Nucleus accumbens (tissue), 56 donors: ENCODE measurements around the gene ZNF454.

Experiments
- DNase-seq, 56 donors: peaks; one replicate each; lab custom pipeline; 2025; lab: John Stamatoyannopoulos, UW

The ZNF454 gene

DNA sequence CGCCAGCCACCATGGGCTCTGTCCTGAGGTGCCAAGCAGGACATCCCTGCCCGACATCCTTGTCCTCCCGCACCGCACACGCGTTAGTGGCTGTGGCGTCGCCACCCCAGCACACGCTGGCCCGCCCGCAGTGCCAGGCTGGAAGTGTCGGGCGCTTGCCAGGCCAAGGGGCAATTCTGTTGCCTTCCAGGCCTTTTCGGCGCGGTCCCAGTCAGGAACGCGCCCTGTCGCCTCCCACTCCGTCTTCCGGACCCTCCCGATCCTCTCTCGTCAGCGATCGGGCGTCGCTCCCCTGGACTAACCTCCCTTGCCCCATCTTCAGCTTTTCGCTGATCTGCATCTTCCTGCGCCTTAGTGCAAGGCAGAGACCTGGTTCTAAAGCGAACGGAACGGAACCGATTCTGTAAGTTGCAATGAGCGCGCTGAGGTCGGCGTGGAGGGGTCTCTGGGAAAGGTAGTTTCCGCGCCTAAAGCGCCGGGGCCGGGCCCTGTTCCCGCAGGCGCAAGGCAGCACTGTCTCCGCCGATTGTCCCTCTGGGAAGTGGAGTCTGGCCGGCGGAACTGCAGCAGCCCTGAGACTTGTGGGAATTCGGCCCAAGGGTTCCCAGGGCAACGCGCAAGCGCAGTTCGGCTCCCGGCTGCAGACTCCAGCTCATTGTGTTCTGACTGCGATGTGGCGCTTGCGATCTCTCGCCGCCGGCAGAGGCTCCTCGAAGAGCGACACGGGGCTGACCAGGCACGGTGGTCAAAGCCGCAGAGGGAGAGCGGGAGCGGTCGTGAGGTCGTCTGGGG lies at the start of gene ZNF454:
Gene ZNF454 (plus strand): TSS at position 630 of the 792 bp plus-strand sequence. CDS start 1,594 bp downstream, outside the sequence.
- DNase-seq = peak; percentile 58 to 98 (median 94)

DNA sequence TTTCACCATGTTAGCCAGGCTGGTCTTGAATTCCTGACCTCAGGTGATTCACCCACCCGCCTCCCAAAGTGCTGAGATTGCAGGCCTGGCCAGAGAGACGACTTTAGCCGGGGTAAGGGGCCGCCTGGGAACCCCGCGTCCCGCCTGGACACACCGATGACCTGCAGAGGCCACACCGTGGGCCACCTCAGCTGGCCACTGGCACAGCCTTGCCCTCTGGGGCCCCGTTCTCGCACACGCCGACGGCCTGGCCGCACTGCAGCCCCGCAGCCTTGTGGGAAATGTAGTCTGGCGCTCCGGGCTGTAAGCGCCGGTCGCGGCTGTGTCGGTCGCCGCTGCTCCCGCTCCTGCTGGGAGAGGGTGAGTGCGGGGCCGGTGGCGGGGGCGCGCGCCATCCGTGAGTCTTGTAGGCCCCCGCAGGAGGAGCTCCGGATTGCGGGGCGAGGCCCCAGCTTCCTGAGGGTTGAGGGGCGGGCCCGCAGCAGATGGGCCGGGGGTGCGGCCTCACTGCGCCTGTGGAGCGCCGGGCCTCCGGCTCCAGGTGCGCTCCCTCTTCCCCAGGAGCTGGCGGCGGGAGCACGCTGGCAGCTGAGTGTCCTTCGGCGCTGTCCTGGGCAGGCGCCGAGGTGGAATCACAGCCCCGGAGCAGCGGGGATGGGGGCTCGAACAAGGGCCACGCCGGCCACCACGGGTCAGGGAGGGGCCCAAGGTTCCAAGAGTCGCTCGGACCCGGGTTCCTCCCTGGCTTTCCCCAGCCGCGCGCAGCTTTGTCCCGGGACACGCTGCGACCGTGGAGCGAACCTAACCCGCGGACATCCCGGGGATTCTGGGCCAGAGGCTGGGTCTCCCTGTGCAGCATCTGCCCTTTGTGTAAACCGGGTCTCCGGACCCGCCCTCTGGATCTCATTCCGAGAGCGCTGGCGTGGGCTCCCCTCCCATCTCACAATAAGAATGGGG lies 45.1 kb upstream of the ZNF454 start, which contains the start of gene ZFP2:
Gene ZFP2 (plus strand): TSS at position 299 of the 957 bp plus-strand sequence. CDS start 35,401 bp downstream, outside the sequence.
- peak in 52 of 56 donors; percentile 5 to 80 (median 53) for DNase-seq

DNA sequence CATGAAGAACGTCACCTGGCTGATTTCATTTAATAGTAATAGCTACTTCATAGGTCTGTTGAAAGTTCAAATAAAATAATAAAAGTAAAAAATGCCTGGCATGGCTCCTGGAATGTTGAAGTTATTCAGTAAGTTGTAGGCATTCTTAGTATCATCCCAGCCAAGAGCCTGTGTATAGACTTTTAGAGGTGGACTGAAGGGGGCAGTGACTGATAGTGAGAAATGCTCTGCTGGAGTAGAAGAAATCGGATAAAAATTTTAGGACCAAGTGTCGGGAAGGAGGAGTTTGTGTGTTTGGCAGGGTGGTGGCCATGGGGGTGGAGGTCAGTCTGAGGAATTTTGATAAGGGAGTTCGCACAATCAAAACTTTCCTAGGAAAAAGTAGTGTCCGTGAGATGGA lies 41.7 kb upstream of the ZNF454 start:
- no peak for DNase-seq

DNA sequence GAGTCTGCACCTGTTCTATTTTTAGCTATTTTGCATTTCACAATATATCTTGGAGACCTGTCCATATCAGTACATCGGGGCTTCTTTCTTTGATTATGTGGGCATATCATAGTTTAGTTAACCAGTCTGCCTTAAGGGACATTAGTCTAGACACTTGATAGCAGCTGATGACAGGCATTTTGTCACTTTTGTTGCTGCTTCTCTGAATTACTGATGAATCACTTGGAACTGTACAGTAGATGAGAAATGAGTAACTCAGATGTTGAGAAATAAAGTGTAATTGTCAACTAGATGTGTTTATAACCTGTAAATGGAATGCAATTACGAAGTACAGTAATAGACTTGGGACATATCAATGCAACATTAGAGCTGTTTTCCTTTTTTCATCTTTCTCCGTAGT lies 38.1 kb upstream of the ZNF454 start:
- DNase-seq = no peak

DNA sequence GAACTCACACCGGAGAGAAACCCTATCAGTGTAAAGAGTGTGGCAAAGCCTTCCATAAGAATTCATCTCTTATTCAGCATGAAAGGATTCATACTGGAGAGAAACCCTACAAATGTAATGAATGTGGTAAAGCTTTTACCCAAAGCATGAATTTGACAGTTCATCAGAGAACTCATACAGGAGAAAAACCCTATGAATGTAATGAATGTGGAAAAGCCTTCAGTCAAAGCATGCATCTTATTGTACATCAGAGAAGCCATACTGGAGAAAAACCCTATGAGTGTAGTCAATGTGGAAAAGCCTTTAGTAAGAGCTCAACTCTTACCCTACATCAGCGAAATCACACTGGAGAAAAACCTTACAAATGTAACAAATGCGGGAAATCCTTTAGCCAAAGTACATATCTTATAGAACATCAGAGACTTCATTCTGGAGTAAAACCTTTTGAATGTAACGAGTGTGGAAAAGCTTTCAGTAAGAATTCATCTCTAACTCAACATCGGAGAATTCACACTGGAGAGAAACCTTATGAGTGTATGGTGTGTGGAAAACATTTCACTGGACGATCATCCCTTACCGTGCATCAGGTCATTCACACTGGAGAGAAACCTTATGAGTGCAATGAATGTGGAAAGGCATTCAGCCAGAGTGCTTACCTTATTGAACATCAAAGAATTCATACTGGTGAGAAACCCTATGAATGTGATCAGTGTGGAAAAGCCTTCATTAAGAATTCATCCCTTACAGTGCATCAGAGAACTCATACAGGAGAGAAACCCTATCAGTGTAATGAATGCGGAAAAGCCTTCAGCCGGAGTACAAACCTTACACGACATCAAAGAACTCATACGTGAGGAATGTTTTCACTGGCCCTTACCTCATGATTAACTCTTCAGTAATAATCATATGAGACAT lies 8.9 kb upstream of the ZNF454 start:
- DNase-seq = no peak

DNA sequence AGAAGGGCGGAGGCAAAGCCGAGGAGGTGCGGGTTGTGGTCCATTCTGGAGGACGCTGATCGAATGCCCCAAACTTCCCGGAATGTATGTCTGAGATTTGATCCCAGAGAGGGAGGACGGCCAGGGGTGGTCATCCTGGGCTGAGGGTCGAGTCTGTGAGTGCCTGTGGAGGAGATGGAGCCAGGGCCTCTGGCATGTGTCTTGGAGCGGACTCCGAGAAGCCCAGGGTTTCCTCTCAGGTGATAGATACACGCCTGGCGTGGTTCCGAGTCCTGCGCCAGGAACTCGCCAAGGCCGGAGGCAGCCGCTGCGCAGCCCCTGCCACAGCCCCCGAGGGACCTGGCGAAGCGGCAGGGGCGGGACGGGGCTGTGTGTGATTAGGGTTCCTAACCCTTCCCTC lies 363 bp downstream of the ZNF454 start:
- peak in 10 of 56 donors; percentile 2 to 43 (median 28) for DNase-seq

DNA sequence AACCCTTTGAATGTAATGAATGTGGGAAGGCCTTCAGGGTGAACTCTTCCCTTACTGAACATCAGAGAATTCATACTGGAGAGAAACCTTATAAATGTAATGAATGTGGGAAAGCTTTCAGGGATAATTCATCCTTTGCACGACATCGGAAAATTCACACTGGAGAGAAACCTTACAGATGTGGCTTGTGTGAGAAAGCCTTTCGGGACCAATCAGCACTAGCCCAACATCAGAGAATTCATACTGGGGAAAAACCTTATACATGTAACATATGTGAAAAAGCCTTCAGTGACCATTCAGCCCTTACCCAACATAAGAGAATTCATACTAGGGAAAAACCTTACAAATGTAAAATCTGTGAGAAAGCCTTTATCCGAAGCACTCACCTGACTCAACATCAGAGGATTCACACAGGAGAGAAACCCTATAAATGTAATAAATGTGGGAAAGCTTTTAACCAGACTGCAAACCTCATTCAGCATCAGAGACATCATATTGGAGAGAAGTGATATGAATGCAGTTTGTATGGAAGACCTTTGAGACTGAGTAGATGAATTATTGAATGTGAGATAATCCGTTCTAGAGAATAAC lies 24.6 kb downstream of the ZNF454 start:
- DNase-seq = no peak

DNA sequence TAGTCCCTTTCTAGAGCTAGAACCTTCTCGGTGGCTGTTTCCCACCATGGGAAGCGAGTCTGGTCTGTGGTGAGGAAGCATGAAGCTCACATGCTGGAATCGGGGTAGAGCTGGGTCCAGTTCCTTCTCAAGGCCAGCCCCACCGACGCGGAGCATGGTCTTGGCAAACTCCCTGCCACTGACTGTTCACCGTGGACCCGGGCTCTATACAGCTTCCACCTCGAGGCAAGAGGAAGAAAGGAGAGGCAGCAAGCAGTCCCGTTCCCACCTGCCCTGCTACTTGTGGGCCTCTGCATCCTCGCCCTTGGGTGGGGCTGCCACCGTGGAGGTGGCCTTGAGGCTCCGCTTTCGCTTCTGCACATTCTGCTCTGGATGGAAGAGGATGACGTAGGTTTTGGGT lies 40.4 kb downstream of the ZNF454 start:
- DNase-seq = no peak

DNA sequence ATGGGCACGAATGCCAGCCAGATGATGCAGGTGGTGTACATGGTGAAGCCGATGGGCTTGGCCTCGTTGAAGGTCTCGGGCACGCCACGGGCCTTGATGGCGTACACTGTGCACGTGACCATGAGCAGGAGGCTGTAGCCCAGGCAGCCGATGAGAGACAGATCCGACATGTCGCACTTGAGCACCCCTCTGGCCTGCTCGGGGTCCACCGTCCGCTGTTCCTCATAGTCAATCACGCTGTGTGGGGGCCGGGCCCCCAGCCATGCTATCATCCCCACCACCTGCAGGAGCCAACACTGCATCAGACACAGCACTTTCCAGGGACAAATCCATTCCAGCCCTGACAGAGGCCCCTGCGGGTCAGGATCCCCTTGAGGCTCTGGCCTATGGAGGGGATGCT lies 41.9 kb downstream of the ZNF454 start:
- DNase-seq = no peak

DNA sequence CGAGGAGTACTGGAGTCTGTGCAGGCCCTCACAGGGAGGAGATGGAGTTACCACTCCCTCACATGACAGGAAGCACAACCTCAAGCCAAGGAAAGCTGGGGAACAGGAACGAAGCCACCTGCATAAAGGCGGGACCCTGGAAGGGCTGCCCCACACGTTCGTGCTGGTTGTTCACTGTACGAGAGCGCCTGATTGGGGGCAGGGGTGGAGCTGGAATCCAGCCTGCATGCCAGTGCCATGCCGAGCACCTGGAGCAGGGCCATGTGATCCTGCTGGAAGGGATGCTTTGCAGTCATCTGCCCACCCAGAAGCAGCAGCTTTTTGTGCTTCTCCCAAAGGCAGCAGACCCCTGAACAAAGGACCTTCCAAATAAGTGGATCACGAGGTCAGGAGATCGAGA lies 42.7 kb downstream of the ZNF454 start:
- no peak for DNase-seq

DNA sequence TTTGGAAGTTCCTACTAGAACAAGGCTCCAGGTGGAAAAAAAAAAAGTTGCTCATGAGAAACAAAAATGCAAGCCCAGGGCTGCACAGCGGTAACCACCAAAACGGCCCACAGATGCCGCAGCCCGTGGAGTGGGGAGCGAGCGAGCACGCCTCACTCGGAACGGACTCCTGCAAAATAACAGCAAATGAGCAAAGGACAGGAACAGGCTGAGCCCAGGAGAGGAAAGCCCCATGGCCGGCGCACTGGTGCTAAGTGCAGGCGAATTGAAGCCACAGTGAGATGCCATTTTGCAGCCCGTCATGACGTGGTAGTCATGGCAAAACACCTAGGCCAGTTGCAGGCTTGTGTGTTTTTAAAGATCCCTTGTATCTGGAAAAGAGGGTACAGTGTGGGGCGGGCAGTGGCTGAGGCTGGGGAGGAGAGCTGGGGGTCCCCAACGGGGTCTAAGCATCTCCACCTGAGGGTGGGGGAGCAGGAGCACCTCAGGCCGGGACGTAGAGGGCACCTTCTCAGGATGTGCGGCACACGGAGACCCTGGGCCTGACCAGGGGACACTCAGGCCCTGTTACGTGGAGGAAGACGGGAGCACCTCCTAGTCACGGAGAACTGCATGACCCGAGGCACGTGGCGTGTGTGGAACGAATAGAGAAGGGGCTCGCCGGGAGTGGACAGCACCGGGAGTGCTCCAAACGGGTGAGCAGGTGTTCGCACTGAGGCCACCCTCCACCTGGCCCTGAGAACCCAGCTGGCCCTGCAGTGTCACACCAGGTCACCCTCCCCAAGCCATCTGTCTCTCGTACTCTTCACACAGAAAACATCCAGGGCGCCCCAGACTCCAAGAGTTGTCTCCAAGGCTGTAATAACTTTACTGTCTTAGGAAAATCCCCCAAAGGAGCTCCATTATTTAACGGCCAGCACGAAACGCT lies 43.4 kb downstream of the ZNF454 start:
- no peak for DNase-seq

DNA sequence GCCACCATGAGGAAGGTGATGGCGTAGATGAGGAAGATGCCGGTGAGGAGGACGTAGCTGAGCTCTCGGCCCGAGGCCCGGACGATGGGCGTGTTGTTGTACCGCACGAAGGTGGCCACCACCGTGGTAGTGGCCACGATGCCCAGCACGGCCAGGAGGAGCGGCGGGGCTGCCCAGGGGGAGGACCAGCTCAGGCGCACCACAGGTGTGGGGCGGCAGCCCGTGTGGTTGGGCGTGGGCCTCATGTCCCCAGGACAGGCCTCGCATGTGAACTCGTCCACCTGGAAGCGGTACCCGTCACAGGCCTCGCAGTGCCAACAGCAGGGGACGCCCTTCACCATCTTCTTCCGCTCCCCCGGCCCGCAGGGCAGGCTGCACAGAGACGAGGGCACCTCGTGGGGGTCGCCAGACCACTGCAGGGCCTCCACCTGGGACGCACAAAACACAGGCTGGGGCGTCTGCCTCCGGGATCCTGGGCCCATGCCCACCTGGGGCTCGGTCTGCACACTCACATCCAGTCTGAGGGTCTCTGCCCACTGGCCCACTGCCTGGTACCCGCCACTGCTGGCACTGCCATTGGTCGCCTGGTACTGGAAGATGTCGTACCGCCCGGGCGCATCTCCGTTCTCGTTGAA lies 45.4 kb downstream of the ZNF454 start:
- no peak for DNase-seq

DNA sequence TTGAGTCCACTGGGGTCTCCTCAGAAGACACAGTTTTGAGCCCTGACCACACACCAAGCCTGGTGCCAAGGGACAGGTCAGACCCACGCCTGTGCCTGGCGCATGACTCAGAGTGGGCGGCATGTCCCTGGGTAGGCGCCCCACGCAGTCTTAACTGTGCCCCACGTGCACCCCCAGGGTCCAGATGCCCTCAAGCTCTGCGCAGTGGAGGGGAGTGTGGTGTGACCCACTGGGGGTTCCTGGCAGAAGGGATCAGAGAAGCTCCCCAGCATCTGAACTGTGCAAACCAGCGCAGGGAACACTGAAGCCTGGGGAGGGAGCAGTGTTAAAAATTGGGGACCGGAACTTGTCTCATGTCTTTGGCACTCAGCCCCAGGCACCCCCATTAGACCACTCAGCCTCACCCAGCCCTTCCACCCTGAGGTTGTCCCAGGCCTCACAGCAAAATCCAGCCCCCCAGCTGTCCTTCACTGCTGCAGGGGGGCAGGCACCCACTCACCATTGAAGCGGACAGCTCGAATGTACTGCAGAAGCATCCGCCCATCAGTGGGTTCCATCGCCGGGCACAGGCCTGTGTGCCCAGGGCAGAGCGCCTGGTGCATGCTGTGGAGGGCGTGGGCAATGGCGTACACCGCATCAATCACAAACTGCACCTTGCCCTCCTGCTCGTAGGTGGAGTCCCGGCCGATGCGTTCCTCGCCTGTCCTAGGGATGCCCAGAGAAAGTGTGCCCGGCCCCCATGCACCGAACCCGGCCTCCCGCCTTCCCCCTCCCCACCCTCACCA lies 47.6 kb downstream of the ZNF454 start:
- DNase-seq = no peak

DNA sequence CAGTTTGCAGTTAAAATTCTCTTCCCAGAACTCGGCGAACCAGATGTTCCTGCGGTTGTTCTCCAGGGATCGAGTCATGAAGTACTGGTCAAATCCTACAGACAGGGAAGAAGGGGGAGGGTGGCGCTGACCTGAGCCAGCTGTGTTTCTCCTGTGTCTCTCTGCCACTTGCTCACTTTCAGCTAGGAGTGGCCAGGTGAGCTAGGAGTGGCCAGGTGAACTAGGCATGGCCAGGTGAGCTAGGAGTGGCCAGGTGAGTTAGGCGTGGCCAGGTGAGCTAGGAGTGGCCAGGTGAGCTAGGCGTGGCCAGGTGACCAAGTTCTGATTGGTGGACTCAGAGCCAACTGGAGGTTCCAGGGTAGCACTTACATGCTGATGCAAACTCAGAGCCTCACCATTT lies 48.3 kb downstream of the ZNF454 start:
- DNase-seq = no peak

DNA sequence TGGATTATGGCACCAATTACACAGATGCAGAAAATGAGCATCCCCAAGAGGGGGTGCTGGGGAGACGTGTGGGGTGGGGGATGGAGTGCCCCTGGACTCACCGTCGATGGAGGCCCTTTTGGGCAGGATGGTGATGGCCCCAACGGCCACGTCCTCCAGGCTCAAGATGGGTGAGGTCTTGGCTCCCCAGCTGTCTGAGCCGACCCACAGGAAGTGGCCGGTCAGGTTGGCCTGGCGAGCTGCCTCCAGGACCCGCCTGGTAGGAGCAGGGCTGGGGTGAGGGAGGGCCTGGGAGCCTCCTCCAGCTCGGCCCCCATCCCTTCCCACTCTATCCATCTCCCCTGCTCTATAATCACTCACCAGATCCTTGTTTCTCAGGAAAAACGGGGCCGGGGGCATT lies 49.5 kb downstream of the ZNF454 start:
- no peak for DNase-seq

DNA sequence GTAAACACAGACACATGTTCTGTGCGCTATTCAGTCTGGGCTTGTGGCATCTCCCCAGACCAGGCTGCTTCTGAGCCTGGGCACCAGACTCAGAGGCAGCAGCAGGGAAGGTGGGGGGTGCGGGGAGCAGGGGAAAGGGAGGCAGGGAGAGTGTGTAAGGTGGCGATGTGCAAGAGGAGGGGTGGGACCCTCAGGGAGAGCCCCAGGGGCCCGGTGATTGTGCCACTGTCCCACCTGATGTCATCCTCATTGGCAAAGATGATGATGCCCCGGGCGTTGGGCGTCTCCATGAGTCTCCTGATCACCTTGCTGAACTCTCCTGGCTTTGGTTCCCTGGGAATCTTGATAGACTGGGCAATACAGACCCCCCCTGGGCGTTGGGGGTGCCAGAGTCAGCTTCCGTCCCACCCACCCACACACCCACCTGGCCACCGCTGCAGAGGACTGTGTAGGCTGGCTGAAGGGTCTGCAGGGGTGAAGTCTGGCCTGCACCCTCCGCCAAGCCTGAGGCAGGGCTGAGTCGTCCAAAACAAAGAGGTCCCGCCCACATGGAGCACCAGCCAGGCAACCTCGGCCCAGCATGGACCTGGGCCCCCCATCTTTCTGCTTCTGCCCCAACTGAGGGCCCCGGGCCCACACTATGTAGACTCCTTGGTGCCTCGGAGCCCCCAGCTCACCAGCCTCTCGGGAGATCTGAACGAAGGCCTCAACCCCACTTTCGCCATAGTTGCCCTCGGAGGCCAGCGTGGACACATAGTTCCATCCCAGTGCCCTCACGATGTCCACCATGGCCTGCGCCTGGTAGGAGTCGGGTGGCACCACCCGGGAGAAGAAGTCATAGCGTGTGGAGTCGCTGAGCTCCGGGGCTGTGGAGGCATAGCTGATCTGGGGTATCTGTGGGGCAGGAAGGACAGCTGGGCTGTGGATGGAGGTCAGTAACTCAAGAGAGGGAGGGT lies 50.5 kb downstream of the ZNF454 start:
- no peak for DNase-seq
